ENCODE measurements around the gene ERC2.

GRCh38 chr3:55544219-55544618, 924.0 kb downstream of the ERC2 start:
- TF ChIP-seq JUNB (IDR thresholded peaks at IDR 0.05), result no peak
- TF ChIP-seq CEBPB (IDR thresholded peaks at IDR 0.05), result no peak
- TF ChIP-seq CTCF (IDR thresholded peaks at IDR 0.05), result no peak
